H9 (cell line): ENCODE data around the gene SRGAP3. TPM values are rescaled to one million over a fixed set of nuclear protein-coding genes. Genes with fewer than 3 reads are reported as not detected.

Experiments used
- DNase-seq: peaks from one replicate; pipeline ENCODE4 v3.0.0-alpha.2; 2017
- H2AFZ ChIP-seq: one replicate; pipeline ENCODE4 v1.6.1; 2013; ENCODE audit warnings: mild to moderate bottlenecking, low read length, control low read depth, moderate library complexity
- H2AK5ac ChIP-seq: 2 replicates; pipeline ENCODE4 v1.6.1; 2013; ENCODE audit warnings: low read length, control low read depth, mixed read lengths; ENCODE audit not compliant: insufficient read length
- H2BK120ac ChIP-seq: one replicate; pipeline ENCODE4 v1.6.1; 2013; ENCODE audit warnings: low read depth, mild to moderate bottlenecking, low read length, control low read depth, inconsistent platforms; ENCODE audit not compliant: poor library complexity, severe bottlenecking
- H2BK12ac ChIP-seq: 2 replicates; pipeline ENCODE4 v1.6.1; 2013; ENCODE audit warnings: low read length, control low read depth, mixed read lengths, low read depth; ENCODE audit not compliant: insufficient read length
- H2BK15ac ChIP-seq: 2 replicates; pipeline ENCODE4 v1.6.1; 2013; ENCODE audit warnings: low read depth, low read length, control low read depth
- H2BK20ac ChIP-seq: one replicate; pipeline ENCODE4 v1.6.1; 2013; ENCODE audit warnings: low read depth, mild to moderate bottlenecking, low read length, control low read depth, inconsistent platforms; ENCODE audit not compliant: poor library complexity, severe bottlenecking
- H2BK5ac ChIP-seq: 2 replicates; pipeline ENCODE4 v1.6.1; 2013; ENCODE audit warnings: low read length, control low read depth, mixed read lengths; ENCODE audit not compliant: insufficient read length
- H3K14ac ChIP-seq: 2 replicates; pipeline ENCODE4 v1.6.1; 2013; ENCODE audit warnings: low read length, control low read depth; ENCODE audit not compliant: insufficient read depth
- H3K18ac ChIP-seq: 2 replicates; pipeline ENCODE4 v1.6.1; 2013; ENCODE audit warnings: low read depth, mild to moderate bottlenecking, mixed read lengths, low read length, control low read depth; ENCODE audit not compliant: insufficient read length
- H3K23ac ChIP-seq: 2 replicates; pipeline ENCODE4 v1.6.1; 2013; ENCODE audit warnings: low read length, control low read depth, mixed read lengths, low read depth; ENCODE audit not compliant: insufficient read length
- H3K23me2 ChIP-seq: 2 replicates; pipeline ENCODE4 v1.6.1; 2013; ENCODE audit warnings: low read depth, mild to moderate bottlenecking, mixed read lengths, low read length, control low read depth; ENCODE audit not compliant: insufficient read length, poor library complexity, severe bottlenecking
- H3K27ac ChIP-seq: 2 replicates; pipeline ENCODE4 v1.5.1; 2013; ENCODE audit warnings: low read length, control low read depth, mixed read lengths, low read depth; ENCODE audit not compliant: insufficient read length
- H3K27me3 ChIP-seq: 2 replicates; pipeline ENCODE4 v1.6.1; 2013; ENCODE audit warnings: low read length, control low read depth, inconsistent platforms; ENCODE audit not compliant: insufficient read depth
- H3K4ac ChIP-seq: 2 replicates; pipeline ENCODE4 v1.6.1; 2013; ENCODE audit warnings: low read depth, mild to moderate bottlenecking, control low read depth, inconsistent platforms, low read length, moderate library complexity
- H3K4me1 ChIP-seq: 2 replicates; pipeline ENCODE4 v1.6.1; 2013; ENCODE audit warnings: low read length, control low read depth, inconsistent platforms; ENCODE audit not compliant: insufficient read depth
- H3K4me2 ChIP-seq: 2 replicates; pipeline ENCODE4 v1.6.1; 2013; ENCODE audit warnings: low read length, control low read depth, mixed read lengths; ENCODE audit not compliant: insufficient read length, insufficient read depth
- H3K56ac ChIP-seq: 2 replicates; pipeline ENCODE4 v1.6.1; 2013; ENCODE audit warnings: low read depth, mild to moderate bottlenecking, mixed read lengths, low read length, control low read depth; ENCODE audit not compliant: insufficient read length
- H3K79me1 ChIP-seq: 2 replicates; pipeline ENCODE4 v1.6.1; 2013; ENCODE audit warnings: low read depth, mild to moderate bottlenecking, moderate library complexity, low read length, control low read depth, inconsistent platforms; ENCODE audit not compliant: insufficient read depth, poor library complexity, severe bottlenecking
- H3K79me2 ChIP-seq: 2 replicates; pipeline ENCODE4 v1.6.1; 2013; ENCODE audit warnings: low read length, control low read depth, inconsistent platforms; ENCODE audit not compliant: insufficient read depth
- H3K9ac ChIP-seq: 2 replicates; pipeline ENCODE4 v1.6.1; 2013; ENCODE audit warnings: low read length, control low read depth, mixed read lengths; ENCODE audit not compliant: insufficient read length; ENCODE audit errors: extremely low read depth
- H3K9me3 ChIP-seq: one replicate; pipeline ENCODE4 v1.6.1; 2013; ENCODE audit warnings: low read depth, low read length, inconsistent platforms; ENCODE audit not compliant: control insufficient read depth
- H3T11ph ChIP-seq: one replicate; pipeline ENCODE4 v1.6.1; 2013; ENCODE audit warnings: mild to moderate bottlenecking, low read length, control low read depth, inconsistent platforms
- H4K20me1 ChIP-seq: one replicate; pipeline ENCODE4 v1.6.1; 2013; ENCODE audit not compliant: control insufficient read depth, insufficient read length, insufficient read depth
- H4K5ac ChIP-seq: 2 replicates; pipeline ENCODE4 v1.6.1; 2013; ENCODE audit warnings: low read depth, mild to moderate bottlenecking, mixed read lengths, low read length, control low read depth; ENCODE audit not compliant: insufficient read length
- H4K8ac ChIP-seq: replicated peaks from 2 replicates; pipeline ENCODE4 v1.6.1; 2013; ENCODE audit warnings: low read length, control low read depth, mixed read lengths, low read depth; ENCODE audit not compliant: insufficient read length
- H4K91ac ChIP-seq: 2 replicates; pipeline ENCODE4 v1.6.1; 2013; ENCODE audit warnings: low read depth, mild to moderate bottlenecking, moderate library complexity, mixed read lengths, low read length, control low read depth; ENCODE audit not compliant: insufficient read length
- H3K27ac Mint-ChIP-seq, 3 experiments: 2 replicates in 2 of 3; 3 replicates in 1 of 3; pipeline ENCODE4 v1.8.0; 2020 to 2021; ENCODE audit warnings: mixed read lengths in 3 of 3, mild to moderate bottlenecking in 1 of 3, moderate library complexity in 1 of 3
- H3K27me3 Mint-ChIP-seq: 2 replicates; pipeline ENCODE4 v1.8.0; 2021; ENCODE audit warnings: low read depth, mild to moderate bottlenecking, moderate library complexity, mixed read lengths
- H3K36me3 Mint-ChIP-seq, 3 experiments: 2 replicates in 2 of 3; 3 replicates in 1 of 3; pipeline ENCODE4 v1.8.0; 2020 to 2021; ENCODE audit warnings: low read depth in 3 of 3, mixed read lengths in 3 of 3; ENCODE audit not compliant: insufficient read depth in 1 of 3
- H3K4me1 Mint-ChIP-seq, 2 experiments: 2 replicates each; pipeline ENCODE4 v1.8.0; 2020; ENCODE audit warnings: mixed read lengths in 2 of 2
- H3K4me3 Mint-ChIP-seq, 2 experiments: 2 replicates in 1 of 2; 3 replicates in 1 of 2; pipeline ENCODE4 v1.8.0; 2020 to 2021; ENCODE audit warnings: mild to moderate bottlenecking in 2 of 2, mixed read lengths in 2 of 2, moderate library complexity in 1 of 2
- H3K9me3 Mint-ChIP-seq, 2 experiments: 2 replicates in 1 of 2; 3 replicates in 1 of 2; pipeline ENCODE4 v1.8.0; 2020; ENCODE audit warnings: mild to moderate bottlenecking in 2 of 2, mixed read lengths in 2 of 2, moderate library complexity in 1 of 2
- CTCF ChIP-seq: fragments of 200-600 bp; sonication (generic); conservative IDR thresholded peaks from 3 replicates; pipeline ENCODE4 v1.8.0; 2021; ENCODE audit warnings: antibody characterized with exemption, mild to moderate bottlenecking
- WGBS: extraction: QIAGEN DNeasy Blood & Tissue Kit; methylation state at CpG from one replicate; pipeline ENCODE4 v1.1.7; 2013; ENCODE audit warnings: missing lambda C conversion rate, low lambda C conversion rate, mixed read lengths; ENCODE audit not compliant: insufficient read length; ENCODE audit errors: extremely low coverage; 5-methylcytosine and 5-hydroxymethylcytosine counted together
- total RNA-seq: library from RNA; stranded (reverse); gene quantifications from 2 replicates; pipeline ENCODE4 v1.2.1, GENCODE V29; 2021

Gene SRGAP3
- total RNA-seq, 1 experiment from 2014 or later, result 3.4 TPM

GRCh38 chr3:9045371-9045770, 204.1 kb downstream of the SRGAP3 start:
- peaks cover 8 to 12% of the 10 kb centered on the region in 2 experiments for H3K4me1 Mint-ChIP-seq
- no peak overlapping the region for H3K27ac Mint-ChIP-seq
- no peak overlapping the region for H2BK120ac ChIP-seq
- H2BK15ac ChIP-seq, result no peak overlapping the region
- no peak overlapping the region for H3K14ac ChIP-seq
- H2AK5ac ChIP-seq, result no peak overlapping the region
- H4K91ac ChIP-seq, result no peak overlapping the region
- no peak for DNase-seq
- no peak overlapping the region for H4K8ac ChIP-seq
- TF ChIP-seq CTCF, result no peak
- H3K4ac ChIP-seq, result no peak overlapping the region
- H3K27me3 Mint-ChIP-seq, result no peaks in the 10 kb centered on the region
- no peaks in the 10 kb centered on the region for H3K23me2 ChIP-seq
- no peaks in the 10 kb centered on the region for H3K9me3 ChIP-seq
- H3K4me1 ChIP-seq, result no peaks in the 10 kb centered on the region
- no peak overlapping the region for H3K56ac ChIP-seq
- H3K23ac ChIP-seq, result no peak overlapping the region
- no peak overlapping the region for H4K5ac ChIP-seq
- H3K9me3 Mint-ChIP-seq, result no peaks in the 10 kb centered on the region
- H3K4me2 ChIP-seq, result no peak overlapping the region
- H3K36me3 Mint-ChIP-seq, result no peaks in the 10 kb centered on the region
- H2BK12ac ChIP-seq, result no peak overlapping the region
- no peak overlapping the region for H2BK5ac ChIP-seq
- no peaks in the 10 kb centered on the region for H3K79me1 ChIP-seq
- H3K79me2 ChIP-seq, result no peaks in the 10 kb centered on the region
- no peaks in the 10 kb centered on the region for H4K20me1 ChIP-seq
- no peak overlapping the region for H2BK20ac ChIP-seq
- no peak overlapping the region for H3K18ac ChIP-seq
- H3K4me3 Mint-ChIP-seq, result no peak overlapping the region
- H3T11ph ChIP-seq, result no peak overlapping the region
- no peak overlapping the region for H3K27ac ChIP-seq
- WGBS, result no CpG with 5 or more reads among the region's 7 CpGs
- no peak overlapping the region for H3K9ac ChIP-seq
- no peaks in the 10 kb centered on the region for H3K27me3 ChIP-seq
- H2AFZ ChIP-seq, result no peak overlapping the region
